Mucosa of descending colon (tissue), 3 donors: Measurements from ENCODE around the gene OSER1. TPM values are rescaled to one million over a fixed set of nuclear protein-coding genes. Genes with fewer than 3 reads are reported as not detected.
"Not testable (repeated sequence)": the region's sequence is repeated elsewhere in the genome, so short reads cannot be mapped to it uniquely, and the experiment has no call there.

ENCODE experiments used
- ATAC-seq: fragments of 200-7000 bp; cut with Tn5 transposase; one replicate; pipeline ENCODE4 v1.9.1; 2020; ENCODE audit warnings: mild to moderate bottlenecking, moderate library complexity
- DNase-seq, 3 donors: peaks; one replicate each; pipeline ENCODE4 v3.0.0-alpha.2; 2020
- H3K36me3 ChIP-seq: fragments of 200-600 bp; one replicate; pipeline ENCODE4 v1.8.0; 2021; ENCODE audit warnings: low read depth, mild to moderate bottlenecking
- H3K4me1 ChIP-seq: fragments of 200-600 bp; one replicate; pipeline ENCODE4 v1.8.0; 2021; ENCODE audit warnings: low read depth, mild to moderate bottlenecking
- H3K4me3 ChIP-seq: fragments of 200-600 bp; one replicate; pipeline ENCODE4 v1.8.0; 2021; ENCODE audit warnings: mild to moderate bottlenecking
- H3K9me3 ChIP-seq: fragments of 200-600 bp; one replicate; pipeline ENCODE4 v1.8.0; 2021; ENCODE audit warnings: mild to moderate bottlenecking
- CTCF ChIP-seq: fragments of 200-600 bp; IDR thresholded peaks from one replicate; pipeline ENCODE4 v1.8.0; 2022; ENCODE audit warnings: antibody characterized with exemption, mild to moderate bottlenecking
- intact Hi-C, 2 donors: fragments of 100-400 bp; cut with DNase I in 1 of 2; cut with micrococcal nuclease in 1 of 2; formaldehyde crosslinking; loops; one replicate each; pipeline versions ENCODE4 v1.11.0 to v1.11.1; 2022; cut with DNase I, micrococcal nuclease
- total RNA-seq, 3 donors: library from RNA; stranded (reverse); fragmentation: NEBNext Ultra II Directional in 2 of 3; extraction: Animal tissue kit (Norgen Biotek cat#: 25700) in 2 of 3; gene quantifications; one replicate each; pipeline versions ENCODE4 v1.2.1 to v1.2.4, GENCODE V29; 2021 to 2023
- donor health status: DM: no; HTN: no; CAD: no; lungs with moderate emphysema.
- donor health status: DM: no; HTN: no; CAD: no.
- donor health status: DM: no; HTN: yes; CAD: no.

The OSER1 gene
- total RNA-seq, 3 donors from 2014 or later, result 32.1 to 40.1 (median 32.5) TPM

- ATAC-seq (no peak), DNase-seq (no peak)
- intact Hi-C loops, result no loop called here
- TF ChIP-seq CTCF, result no peak
- H3K4me1 ChIP-seq, result no peaks in the 10 kb centered on the region
- H3K9me3 ChIP-seq, result no peaks in the 10 kb centered on the region
- no peaks in the 10 kb centered on the region for H3K36me3 ChIP-seq
- H3K4me3 ChIP-seq, result no peak overlapping the region
Measured at GRCh38 chr20:44245977-44246376, 35.4 kb upstream of the OSER1 start.

GRCh38 chr20:44241796-44242195 is 31.2 kb upstream of the OSER1 start:
- Histone ChIP-seq H3K9me3 (no peaks in the 10 kb centered on the region), H3K4me1 (no peaks in the 10 kb centered on the region), H3K4me3 (no peak overlapping the region), H3K36me3 (no peaks in the 10 kb centered on the region)
- intact Hi-C loops, result no loop called here
- ATAC-seq (no peak), DNase-seq (no peak)
- no peak for TF ChIP-seq CTCF

- intact Hi-C loops, ATAC-seq, H3K4me3 ChIP-seq, H3K36me3 ChIP-seq, H3K9me3 ChIP-seq, H3K4me1 ChIP-seq, DNase-seq: not testable (repeated sequence)
Measured at GRCh38 chr20:44236840-44237239, 26.3 kb upstream of the OSER1 start.

- intact Hi-C loops, result no loop called here
- DNase-seq, result no peak
- no peaks in the 10 kb centered on the region for H3K36me3 ChIP-seq
- H3K9me3 ChIP-seq, result no peaks in the 10 kb centered on the region
- ATAC-seq, result no peak
- no peak for TF ChIP-seq CTCF
- H3K4me1 ChIP-seq, result no peaks in the 10 kb centered on the region
- H3K4me3 ChIP-seq, result no peak overlapping the region
Measured at GRCh38 chr20:44235702-44236101, 25.1 kb upstream of the OSER1 start.

GRCh38 chr20:44234566-44235317 is 24.2 kb upstream of the OSER1 start:
- no peaks in the 10 kb centered on the region for H3K4me1 ChIP-seq
- no peak for DNase-seq
- no peak for ATAC-seq
- intact Hi-C loops, result no loop called here
- H3K4me3 ChIP-seq, result no peak overlapping the region
- no peaks in the 10 kb centered on the region for H3K36me3 ChIP-seq
- no peaks in the 10 kb centered on the region for H3K9me3 ChIP-seq
- no peak for TF ChIP-seq CTCF

GRCh38 chr20:44233436-44234016 is 23.0 kb upstream of the OSER1 start:
- DNase-seq (no peak), ATAC-seq (no peak)
- intact Hi-C loops, result no loop called here
- Histone ChIP-seq H3K9me3 (no peaks in the 10 kb centered on the region), H3K36me3 (no peaks in the 10 kb centered on the region), H3K4me3 (no peak overlapping the region), H3K4me1 (no peaks in the 10 kb centered on the region)
- no peak for TF ChIP-seq CTCF

GRCh38 chr20:44232469-44232856 is 21.9 kb upstream of the OSER1 start:
- not testable (repeated sequence) for ATAC-seq

More at GRCh38 chr20:44232469-44232856, 21.9 kb upstream of the OSER1 start:
- H3K36me3 ChIP-seq, H3K4me3 ChIP-seq, H3K4me1 ChIP-seq, DNase-seq, H3K9me3 ChIP-seq, intact Hi-C loops: not testable (repeated sequence)
